Activated T-cell treated with anti-CD3 and anti-CD28 coated beads, Interleukin-2, amount 50 U/mL, for 72 hours (primary cell): Measurements from ENCODE around the gene FCHSD2. TPM values are rescaled to one million over a fixed set of nuclear protein-coding genes. Genes with fewer than 3 reads are reported as not detected.

Source experiments
- ATAC-seq, 2 donors: fragments of 150-1000 bp; cut with Tn5 transposase; replicated peaks in 1 of 2; 2 replicates each; pipeline ENCODE4 v1.10.0; 2021; ENCODE audit warnings: moderate library complexity in 2 of 2, mild to moderate bottlenecking in 1 of 2
- DNase-seq, 2 donors: peaks; one replicate each; pipeline ENCODE4 v3.0.0; 2021 to 2022; ENCODE audit warnings: mixed read lengths in 1 of 2
- H3K27ac Mint-ChIP-seq: one replicate; pipeline ENCODE4 v1.8.0; 2022; ENCODE audit warnings: mild to moderate bottlenecking, moderate library complexity, mixed read lengths
- H3K27me3 Mint-ChIP-seq: one replicate; pipeline ENCODE4 v1.8.0; 2022; ENCODE audit warnings: low read depth, mixed read lengths
- H3K36me3 Mint-ChIP-seq, 2 donors: one replicate each; pipeline ENCODE4 v1.8.0; 2022; ENCODE audit warnings: mixed read lengths in 2 of 2, mild to moderate bottlenecking in 1 of 2; ENCODE audit not compliant: insufficient read depth in 2 of 2
- H3K4me1 Mint-ChIP-seq: one replicate; pipeline ENCODE4 v1.8.0; 2022; ENCODE audit warnings: low read depth, mixed read lengths
- H3K4me3 Mint-ChIP-seq, 2 donors: one replicate each; pipeline ENCODE4 v1.8.0; 2022; ENCODE audit warnings: mild to moderate bottlenecking in 2 of 2, mixed read lengths in 2 of 2, moderate library complexity in 2 of 2
- H3K9me3 Mint-ChIP-seq, 2 donors: one replicate each; pipeline ENCODE4 v1.8.0; 2022; ENCODE audit warnings: mixed read lengths in 2 of 2
- total RNA-seq, 2 donors: library from RNA; stranded (reverse); gene quantifications; one replicate each; pipeline ENCODE4 v1.2.3, GENCODE V29; 2022

Gene FCHSD2
- total RNA-seq, 2 donors from 2014 or later, result 38.3 to 47.1 TPM

DNA sequence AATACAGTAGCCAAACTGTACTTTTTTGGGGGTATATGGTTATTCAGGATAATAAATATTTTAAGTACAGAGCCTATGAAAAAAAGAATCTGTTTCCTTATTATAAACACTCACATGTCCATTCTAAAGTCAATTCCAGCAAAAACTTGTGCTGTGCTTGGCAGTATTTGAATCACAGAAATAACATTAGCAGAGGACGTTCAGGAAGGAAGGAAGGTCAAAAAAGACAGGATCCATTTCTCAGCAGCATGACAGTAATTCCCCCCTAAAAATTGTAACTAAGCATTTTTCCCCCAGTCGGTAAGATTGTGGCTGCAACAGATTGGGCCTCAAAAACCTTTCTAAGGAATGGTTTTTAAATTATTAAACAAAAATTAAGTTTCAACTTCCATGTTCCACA, 203.1 kb downstream of the FCHSD2 start:
- H3K36me3 Mint-ChIP-seq, result no peaks in the 10 kb centered on the region
- H3K4me3 Mint-ChIP-seq, result no peak overlapping the region
- no peak overlapping the region for H3K27ac Mint-ChIP-seq
- DNase-seq (no peak), ATAC-seq (no peak)
- no peaks in the 10 kb centered on the region for H3K4me1 Mint-ChIP-seq
- H3K9me3 Mint-ChIP-seq, result no peaks in the 10 kb centered on the region
- H3K27me3 Mint-ChIP-seq, result no peaks in the 10 kb centered on the region

- no peaks in the 10 kb centered on the region for H3K4me1 Mint-ChIP-seq
- no peaks in the 10 kb centered on the region for H3K36me3 Mint-ChIP-seq
- no peak for ATAC-seq
- no peak for DNase-seq
- no peaks in the 10 kb centered on the region for H3K9me3 Mint-ChIP-seq
- H3K27ac Mint-ChIP-seq, result no peak overlapping the region
- no peaks in the 10 kb centered on the region for H3K27me3 Mint-ChIP-seq
- no peak overlapping the region for H3K4me3 Mint-ChIP-seq
Measured at GRCh38 chr11:72937439-72937838, 204.7 kb downstream of the FCHSD2 start.

DNA sequence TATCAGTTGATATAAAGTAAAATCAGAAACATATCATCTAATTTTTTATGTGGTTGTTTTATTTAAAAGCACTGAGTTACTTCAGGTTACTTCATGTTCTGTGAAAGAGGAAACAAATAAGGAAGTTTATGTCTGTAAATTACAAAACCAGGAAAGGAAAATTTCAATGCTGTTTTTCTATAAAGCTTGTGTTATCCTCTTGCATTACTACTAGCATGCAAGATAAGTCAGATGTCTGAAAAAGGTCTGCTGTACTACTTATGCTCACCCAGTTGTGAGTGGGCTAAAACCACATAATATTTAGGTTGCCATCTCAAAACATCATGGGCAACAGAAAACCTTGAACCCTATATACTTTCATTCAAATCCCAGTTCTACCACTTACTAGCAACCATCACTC, 206.4 kb downstream of the FCHSD2 start:
- H3K9me3 Mint-ChIP-seq, result no peaks in the 10 kb centered on the region
- no peaks in the 10 kb centered on the region for H3K27me3 Mint-ChIP-seq
- H3K27ac Mint-ChIP-seq, result no peak overlapping the region
- DNase-seq, result no peak
- ATAC-seq, result no peak
- H3K36me3 Mint-ChIP-seq, result no peaks in the 10 kb centered on the region
- H3K4me1 Mint-ChIP-seq, result no peaks in the 10 kb centered on the region
- H3K4me3 Mint-ChIP-seq, result no peak overlapping the region

DNA sequence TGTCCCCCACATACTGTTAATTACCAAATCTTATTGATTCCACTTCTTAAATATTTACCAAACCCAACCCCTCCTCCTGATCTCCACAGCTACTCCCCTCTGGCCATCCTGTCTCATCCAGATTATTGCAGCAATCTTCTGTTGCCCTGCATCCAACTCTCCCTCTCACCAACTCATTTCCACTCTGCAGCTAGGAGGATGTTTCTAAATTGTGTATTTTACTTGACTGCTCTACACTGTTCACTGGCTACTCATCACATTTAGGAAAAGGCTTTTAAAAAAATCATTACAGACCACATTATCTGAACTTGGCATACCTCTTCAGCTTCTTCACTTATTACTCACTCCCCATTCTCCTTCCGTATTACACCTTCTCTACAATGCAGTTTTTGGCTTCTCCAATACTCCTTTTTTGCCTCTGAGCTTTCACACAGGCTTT, 210.0 kb downstream of the FCHSD2 start:
- Mint-ChIP-seq H3K27me3 (no peaks in the 10 kb centered on the region), H3K36me3 (no peaks in the 10 kb centered on the region), H3K27ac (no peak overlapping the region), H3K4me1 (no peaks in the 10 kb centered on the region), H3K4me3 (no peak overlapping the region), H3K9me3 (no peaks in the 10 kb centered on the region)
- DNase-seq, result no peak
- no peak for ATAC-seq

GRCh38 chr11:72930008-72930407, 212.1 kb downstream of the FCHSD2 start:
- H3K4me1 Mint-ChIP-seq, result peaks cover 4% of the 10 kb centered on the region
- no peak overlapping the region for H3K27ac Mint-ChIP-seq
- H3K4me3 Mint-ChIP-seq, result no peak overlapping the region
- H3K9me3 Mint-ChIP-seq, result no peaks in the 10 kb centered on the region
- H3K36me3 Mint-ChIP-seq, result no peaks in the 10 kb centered on the region
- ATAC-seq, result no peak
- H3K27me3 Mint-ChIP-seq, result no peaks in the 10 kb centered on the region
- DNase-seq, result no peak

- no peak overlapping the region for H3K27ac Mint-ChIP-seq
- DNase-seq, result no peak
- peaks cover 7% of the 10 kb centered on the region for H3K4me1 Mint-ChIP-seq
- H3K27me3 Mint-ChIP-seq, result no peaks in the 10 kb centered on the region
- H3K9me3 Mint-ChIP-seq, result no peaks in the 10 kb centered on the region
- no peak overlapping the region for H3K4me3 Mint-ChIP-seq
- H3K36me3 Mint-ChIP-seq, result no peaks in the 10 kb centered on the region
- no peak for ATAC-seq
Measured at GRCh38 chr11:72929256-72929655, 212.9 kb downstream of the FCHSD2 start.

DNA sequence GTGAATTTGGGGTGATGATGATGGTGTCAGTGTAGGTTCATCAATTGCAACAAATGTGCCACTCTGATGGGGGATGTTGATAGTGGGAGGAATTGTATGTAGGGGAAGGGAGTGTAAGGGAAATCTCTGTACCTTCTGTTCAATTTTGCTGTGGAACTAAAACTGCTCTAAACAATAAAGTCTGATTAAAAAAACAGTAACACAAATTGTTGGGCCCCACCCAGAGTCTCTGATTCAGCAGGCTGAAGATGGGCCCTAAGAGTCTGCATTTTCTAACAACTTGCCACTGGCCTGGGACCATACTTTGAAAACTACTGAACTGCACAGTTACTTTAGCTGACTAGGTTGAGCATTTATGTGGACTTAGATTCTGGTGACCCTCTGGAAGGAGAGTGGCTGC, 214.7 kb downstream of the FCHSD2 start:
- H3K27ac Mint-ChIP-seq, result no peak overlapping the region
- ATAC-seq, result no peak

DNA sequence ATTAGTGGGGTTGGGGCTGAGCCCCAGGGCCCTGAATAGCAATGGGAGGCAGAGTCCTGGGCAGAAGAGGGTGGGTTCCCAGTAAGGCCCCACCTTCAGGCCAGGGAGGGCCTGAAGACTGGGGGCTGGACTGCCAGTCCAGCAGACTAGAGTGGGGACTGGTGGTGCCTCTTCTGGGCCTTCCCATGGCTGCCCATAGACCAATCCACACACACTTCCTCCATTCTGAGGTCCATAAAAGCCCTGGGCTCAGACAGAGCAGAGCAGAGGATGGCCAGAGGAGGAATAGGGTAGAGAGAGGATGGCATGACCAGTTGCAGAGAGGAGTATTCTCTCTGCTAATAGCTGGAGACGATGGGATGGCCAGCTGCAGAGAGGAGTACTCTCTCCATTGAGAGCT, 216.0 kb downstream of the FCHSD2 start:
- Mint-ChIP-seq H3K27me3 (no peaks in the 10 kb centered on the region), H3K4me3 (no peak overlapping the region), H3K36me3 (no peaks in the 10 kb centered on the region), H3K4me1 (peaks cover 7% of the 10 kb centered on the region), H3K27ac (no peak overlapping the region), H3K9me3 (no peaks in the 10 kb centered on the region)
- DNase-seq (no peak), ATAC-seq (no peak)

More for the DNA sequence above, 214.7 kb downstream of the FCHSD2 start:
- Mint-ChIP-seq H3K27me3 (no peaks in the 10 kb centered on the region), H3K9me3 (no peaks in the 10 kb centered on the region), H3K4me3 (no peak overlapping the region), H3K36me3 (no peaks in the 10 kb centered on the region), H3K4me1 (peaks cover 7% of the 10 kb centered on the region)
- DNase-seq, result no peak

GRCh38 chr11:72925656-72926055, 216.5 kb downstream of the FCHSD2 start:
- ATAC-seq, result no peak
- peaks cover 7% of the 10 kb centered on the region for H3K4me1 Mint-ChIP-seq
- no peaks in the 10 kb centered on the region for H3K27me3 Mint-ChIP-seq
- H3K9me3 Mint-ChIP-seq, result no peaks in the 10 kb centered on the region
- H3K4me3 Mint-ChIP-seq, result no peak overlapping the region
- DNase-seq, result no peak
- no peak overlapping the region for H3K27ac Mint-ChIP-seq
- no peaks in the 10 kb centered on the region for H3K36me3 Mint-ChIP-seq

- no peak overlapping the region for H3K4me3 Mint-ChIP-seq
- H3K4me1 Mint-ChIP-seq, result peaks cover 7% of the 10 kb centered on the region
- H3K9me3 Mint-ChIP-seq, result no peaks in the 10 kb centered on the region
- DNase-seq (no peak), ATAC-seq (no peak)
- no peaks in the 10 kb centered on the region for H3K27me3 Mint-ChIP-seq
- no peaks in the 10 kb centered on the region for H3K36me3 Mint-ChIP-seq
- no peak overlapping the region for H3K27ac Mint-ChIP-seq
Measured at GRCh38 chr11:72924568-72925190, 217.4 kb downstream of the FCHSD2 start.

DNA sequence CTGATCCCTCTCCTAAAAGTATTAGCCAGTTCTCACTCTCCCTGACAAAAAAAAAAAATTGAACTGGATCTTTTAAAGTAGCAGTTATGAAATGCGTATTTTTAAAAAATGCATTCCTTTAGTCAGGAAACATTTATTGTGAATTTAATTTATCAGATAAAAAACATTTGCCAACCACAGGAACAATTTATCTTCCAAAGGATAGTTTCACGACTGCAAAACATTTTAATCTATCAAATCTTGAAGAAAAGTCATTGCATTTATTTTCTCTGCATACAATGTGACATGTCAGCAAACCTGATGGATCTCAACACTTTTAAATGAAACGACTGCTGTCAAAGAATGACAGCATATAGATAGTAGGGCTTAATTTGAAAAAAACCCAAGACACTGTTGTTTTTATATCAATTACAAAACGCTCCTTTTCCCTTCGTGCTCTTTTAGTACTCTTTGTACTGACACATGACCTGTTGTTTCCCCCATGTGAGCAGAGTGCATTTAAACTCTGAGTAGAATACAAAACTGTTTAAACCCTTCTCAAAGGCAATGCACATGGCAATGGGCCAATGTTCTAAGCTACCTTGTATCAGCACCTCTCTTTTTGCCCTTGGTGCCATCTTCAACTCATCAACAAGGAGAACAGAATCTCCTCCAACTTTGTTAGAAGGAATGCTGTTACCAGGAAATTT, 220.9 kb downstream of the FCHSD2 start:
- no peak overlapping the region for H3K27ac Mint-ChIP-seq
- no peaks in the 10 kb centered on the region for H3K27me3 Mint-ChIP-seq
- no peak for DNase-seq
- no peak overlapping the region for H3K4me3 Mint-ChIP-seq
- H3K36me3 Mint-ChIP-seq, result peaks cover 0 to 2% of the 10 kb centered on the region in 2 donors
- no peaks in the 10 kb centered on the region for H3K9me3 Mint-ChIP-seq
- peaks cover 7% of the 10 kb centered on the region for H3K4me1 Mint-ChIP-seq
- ATAC-seq, result no peak

DNA sequence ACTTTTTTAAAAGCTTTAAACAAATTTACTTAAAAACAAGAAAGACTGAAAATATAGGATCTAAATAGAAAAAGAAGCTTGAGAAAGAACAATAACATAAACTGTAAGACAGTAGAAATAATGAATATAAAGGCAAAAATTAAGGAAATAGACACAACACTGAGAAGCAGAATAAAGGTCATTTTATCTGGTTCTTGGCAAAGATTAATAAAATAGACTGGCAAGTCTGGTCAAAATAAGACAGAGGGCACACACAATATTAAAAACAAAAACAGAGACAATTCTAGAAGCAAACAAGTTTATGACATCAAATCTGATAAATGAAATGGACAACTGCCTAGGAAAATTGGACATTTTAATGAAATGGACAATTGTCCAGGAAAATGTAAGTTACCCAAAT, 222.1 kb downstream of the FCHSD2 start:
- H3K4me1 Mint-ChIP-seq, result peaks cover 3% of the 10 kb centered on the region
- ATAC-seq, result no peak
- H3K36me3 Mint-ChIP-seq, result peaks cover 0 to 3% of the 10 kb centered on the region in 2 donors
- H3K27me3 Mint-ChIP-seq, result no peaks in the 10 kb centered on the region
- no peak overlapping the region for H3K27ac Mint-ChIP-seq
- DNase-seq, result no peak
- peaks cover 0 to 2% of the 10 kb centered on the region in 2 donors for H3K9me3 Mint-ChIP-seq
- H3K4me3 Mint-ChIP-seq, result no peak overlapping the region

GRCh38 chr11:72918851-72919250, 223.3 kb downstream of the FCHSD2 start:
- H3K9me3 Mint-ChIP-seq, result peaks cover 0 to 2% of the 10 kb centered on the region in 2 donors
- H3K27ac Mint-ChIP-seq, result no peak overlapping the region
- no peak overlapping the region for H3K4me3 Mint-ChIP-seq
- H3K27me3 Mint-ChIP-seq, result no peaks in the 10 kb centered on the region
- no peak for DNase-seq
- no peaks in the 10 kb centered on the region for H3K4me1 Mint-ChIP-seq
- peaks cover 0 to 11% of the 10 kb centered on the region in 2 donors for H3K36me3 Mint-ChIP-seq
- ATAC-seq, result no peak

DNA sequence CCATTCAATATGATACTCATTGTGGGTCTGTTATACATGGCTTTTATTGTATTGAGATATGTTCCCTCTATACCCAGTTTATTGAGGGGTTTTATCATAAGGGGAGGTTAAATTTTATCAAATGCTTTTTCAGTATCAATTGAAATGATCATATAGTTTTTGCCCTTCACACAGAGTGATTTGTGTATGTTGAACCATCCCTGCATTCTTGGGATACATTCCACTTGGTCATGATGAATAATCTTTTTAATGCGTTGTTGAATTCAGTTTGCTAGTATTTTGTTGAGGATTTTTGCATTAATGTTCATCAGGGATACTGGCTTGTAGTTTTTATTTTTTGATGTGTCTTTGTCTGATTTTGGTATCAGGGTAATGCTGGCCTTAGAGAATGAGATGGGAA, 229.9 kb downstream of the FCHSD2 start:
- no peak for ATAC-seq
- Mint-ChIP-seq H3K36me3 (peaks cover 9 to 39% of the 10 kb centered on the region in 2 donors), H3K9me3 (peaks cover 13 to 16% of the 10 kb centered on the region in 2 donors)

More for the DNA sequence above, 229.9 kb downstream of the FCHSD2 start:
- no peaks in the 10 kb centered on the region for H3K27me3 Mint-ChIP-seq
- no peaks in the 10 kb centered on the region for H3K4me1 Mint-ChIP-seq
- no peak overlapping the region for H3K4me3 Mint-ChIP-seq
- DNase-seq, result no peak
- no peak overlapping the region for H3K27ac Mint-ChIP-seq
